GM12801 (cell line): Measurements from ENCODE around the gene ANKRD11.

Experiments used
- TF ChIP-seq, protein P1 (sequence below): IDR thresholded peaks from one replicate; pipeline ENCODE4 v1.5.1; 2011; ENCODE audit warnings: control low read depth; ENCODE audit not compliant: insufficient read length; ENCODE audit errors: extremely low read depth

ANKRD11 gene

DNA sequence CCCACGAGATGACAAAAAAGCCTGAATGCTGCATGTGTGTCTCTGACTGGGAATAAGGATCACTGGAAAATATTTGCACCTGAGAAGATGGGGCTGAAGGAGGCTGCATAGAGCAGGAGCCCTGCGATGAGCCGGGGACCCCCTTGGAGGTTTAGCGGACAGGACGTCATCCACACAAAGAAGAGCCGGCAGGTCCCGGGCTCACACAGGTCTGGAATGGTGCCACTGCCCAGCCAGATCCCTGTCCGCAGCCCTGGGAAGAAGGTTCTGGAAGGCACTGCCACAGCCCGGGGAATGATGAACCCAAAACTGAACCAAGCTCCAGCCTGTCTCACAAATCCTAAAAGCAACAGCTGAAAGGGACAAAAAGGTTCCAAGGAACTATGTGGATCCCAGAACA is 101.8 kb downstream of the ANKRD11 start:
- TF ChIP-seq, protein P1, sequence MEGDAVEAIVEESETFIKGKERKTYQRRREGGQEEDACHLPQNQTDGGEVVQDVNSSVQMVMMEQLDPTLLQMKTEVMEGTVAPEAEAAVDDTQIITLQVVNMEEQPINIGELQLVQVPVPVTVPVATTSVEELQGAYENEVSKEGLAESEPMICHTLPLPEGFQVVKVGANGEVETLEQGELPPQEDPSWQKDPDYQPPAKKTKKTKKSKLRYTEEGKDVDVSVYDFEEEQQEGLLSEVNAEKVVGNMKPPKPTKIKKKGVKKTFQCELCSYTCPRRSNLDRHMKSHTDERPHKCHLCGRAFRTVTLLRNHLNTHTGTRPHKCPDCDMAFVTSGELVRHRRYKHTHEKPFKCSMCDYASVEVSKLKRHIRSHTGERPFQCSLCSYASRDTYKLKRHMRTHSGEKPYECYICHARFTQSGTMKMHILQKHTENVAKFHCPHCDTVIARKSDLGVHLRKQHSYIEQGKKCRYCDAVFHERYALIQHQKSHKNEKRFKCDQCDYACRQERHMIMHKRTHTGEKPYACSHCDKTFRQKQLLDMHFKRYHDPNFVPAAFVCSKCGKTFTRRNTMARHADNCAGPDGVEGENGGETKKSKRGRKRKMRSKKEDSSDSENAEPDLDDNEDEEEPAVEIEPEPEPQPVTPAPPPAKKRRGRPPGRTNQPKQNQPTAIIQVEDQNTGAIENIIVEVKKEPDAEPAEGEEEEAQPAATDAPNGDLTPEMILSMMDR, result no peak

DNA sequence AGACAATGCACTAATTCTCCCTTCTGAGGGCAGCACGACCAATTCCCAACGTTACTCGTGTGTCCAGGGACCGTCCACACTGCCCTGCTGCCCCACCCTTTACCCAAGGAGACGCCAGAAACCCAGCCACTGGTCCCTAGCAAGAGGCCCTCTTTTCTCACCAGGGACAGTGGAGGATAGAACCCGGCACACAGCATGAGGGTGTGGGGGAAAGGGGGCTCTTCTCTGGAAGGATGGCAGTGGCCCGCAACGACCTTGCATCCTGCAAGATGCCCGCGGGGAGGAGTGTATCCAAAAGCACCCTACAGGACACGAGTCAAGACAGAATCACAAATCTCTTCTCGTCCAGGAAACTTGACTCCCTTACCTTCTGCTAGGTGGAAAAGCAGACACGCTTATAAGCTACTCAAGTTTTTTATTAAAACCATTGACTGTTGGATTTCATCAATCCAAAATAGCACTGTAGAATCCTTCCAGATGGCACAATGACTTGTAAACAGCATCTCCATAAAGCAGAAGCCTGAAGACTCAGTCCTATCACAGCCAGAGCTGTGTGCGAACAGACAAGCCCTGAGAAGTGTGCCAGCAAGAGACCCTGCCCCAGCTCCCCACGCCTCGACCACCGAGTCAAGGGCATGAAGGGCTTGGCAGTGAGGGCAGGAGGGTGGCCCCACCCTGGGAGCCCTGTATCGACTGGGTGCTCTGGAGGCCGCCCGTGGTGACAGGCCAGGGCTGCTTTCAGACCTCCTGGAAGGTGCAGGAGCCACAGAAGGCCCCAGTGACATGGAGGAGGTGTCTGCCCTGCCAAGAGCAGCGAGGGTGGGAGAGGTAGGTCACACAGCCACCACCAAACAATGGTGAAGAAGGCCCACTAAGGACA is 103.8 kb downstream of the ANKRD11 start:
- TF ChIP-seq, protein P1, result no peak

DNA sequence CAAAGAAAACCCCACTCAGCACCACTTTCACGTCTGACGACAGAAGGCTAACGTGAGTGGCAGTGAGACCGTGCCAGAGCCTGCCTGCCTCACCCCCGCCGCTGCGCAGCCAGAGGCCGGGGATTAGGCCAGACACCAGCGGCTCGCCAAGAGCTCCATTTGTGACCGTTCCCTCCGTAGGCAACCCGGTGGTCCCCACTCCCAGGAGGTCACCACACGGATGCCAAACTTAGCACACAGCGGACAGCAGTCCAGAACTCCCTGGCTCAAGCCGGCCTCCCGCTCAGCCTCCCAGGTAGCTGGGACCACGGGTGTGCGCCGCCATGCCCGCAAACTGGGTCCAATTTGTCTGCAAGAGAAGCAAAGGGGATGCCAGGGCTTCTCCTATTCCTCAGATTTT is 104.6 kb downstream of the ANKRD11 start:
- TF ChIP-seq, protein P1, result no peak

DNA sequence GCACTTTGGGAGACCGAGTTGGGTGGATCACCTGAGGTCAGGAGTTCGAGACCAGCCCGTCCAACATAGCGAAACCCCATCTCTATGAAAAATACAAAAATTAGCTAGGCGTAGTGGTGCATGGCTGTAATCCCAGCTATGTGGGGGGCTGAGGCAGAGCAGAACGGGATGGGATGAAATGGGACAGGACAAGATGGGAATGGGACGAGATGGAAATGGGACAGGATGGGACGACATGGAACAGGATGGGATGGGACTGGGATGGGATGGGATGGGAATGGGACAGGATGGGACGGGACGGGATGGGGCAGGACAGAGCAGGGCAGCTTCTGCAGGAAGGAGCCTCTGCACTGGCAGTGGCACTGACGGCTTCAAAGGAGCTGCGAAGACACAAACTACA is 106.1 kb downstream of the ANKRD11 start:
- TF ChIP-seq, protein P1, result no peak

DNA sequence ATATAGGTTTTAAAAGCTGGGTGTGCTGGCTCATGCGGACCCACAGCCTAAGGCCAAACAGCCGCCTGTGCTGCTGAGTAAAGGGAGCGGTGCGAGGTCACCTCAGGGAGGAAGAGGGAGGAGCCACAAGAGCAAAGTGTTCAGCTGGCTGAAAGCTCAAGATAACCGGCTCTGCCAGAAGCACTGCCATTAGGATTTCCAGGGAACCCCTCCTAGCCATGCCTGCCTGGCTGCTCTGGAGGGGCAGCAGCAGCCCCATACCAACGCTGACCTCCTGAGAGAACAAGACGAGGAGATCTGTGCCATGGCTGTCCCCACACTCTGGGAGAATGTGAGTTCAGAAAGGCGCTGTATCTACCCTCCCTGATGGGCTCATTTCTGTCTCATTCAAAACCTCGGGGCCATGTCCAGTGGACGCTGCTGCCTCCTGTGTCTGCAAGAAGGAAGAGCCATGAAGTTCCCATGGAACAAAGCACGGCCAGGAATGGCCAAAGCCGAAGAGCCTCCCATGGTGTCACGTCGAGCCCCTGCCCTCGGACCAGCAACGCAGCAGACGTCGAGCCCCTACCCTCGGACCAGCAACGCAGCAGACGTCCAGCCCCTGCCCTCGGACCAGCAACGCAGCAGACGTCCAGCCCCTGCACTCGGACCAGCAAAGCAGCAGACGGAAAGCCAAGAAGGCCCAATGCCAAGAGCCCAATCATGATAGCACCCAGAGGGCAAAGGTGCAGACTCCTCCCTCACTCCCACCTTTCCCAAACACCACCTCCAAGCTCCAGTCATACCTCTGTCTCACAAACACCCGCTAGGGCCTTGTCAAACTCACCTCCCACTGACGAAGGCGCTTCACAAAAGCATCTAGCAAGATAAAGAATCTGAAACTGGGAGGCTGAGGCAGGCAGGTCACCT is 107.0 kb downstream of the ANKRD11 start:
- TF ChIP-seq, protein P1, result no peak

DNA sequence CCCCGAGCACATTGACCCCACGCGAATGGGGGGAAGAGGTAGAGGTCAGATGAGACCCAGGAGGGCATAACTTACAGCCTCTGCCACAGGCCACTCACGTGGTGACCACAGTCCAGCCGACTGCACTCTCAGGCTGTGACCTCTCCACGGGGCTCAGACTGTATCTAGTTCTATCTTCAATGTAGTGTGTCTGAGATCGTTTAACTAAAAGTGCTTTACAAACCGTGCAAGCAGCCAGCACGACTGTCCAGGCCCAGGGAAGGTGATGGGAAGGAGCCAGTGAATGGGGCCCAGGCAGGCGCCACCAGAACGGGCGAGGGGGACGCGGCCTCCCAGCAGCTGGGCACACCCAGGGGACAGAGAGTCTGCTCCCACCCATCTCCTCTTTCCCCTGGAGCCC is 108.6 kb downstream of the ANKRD11 start:
- TF ChIP-seq, protein P1, result no peak

DNA sequence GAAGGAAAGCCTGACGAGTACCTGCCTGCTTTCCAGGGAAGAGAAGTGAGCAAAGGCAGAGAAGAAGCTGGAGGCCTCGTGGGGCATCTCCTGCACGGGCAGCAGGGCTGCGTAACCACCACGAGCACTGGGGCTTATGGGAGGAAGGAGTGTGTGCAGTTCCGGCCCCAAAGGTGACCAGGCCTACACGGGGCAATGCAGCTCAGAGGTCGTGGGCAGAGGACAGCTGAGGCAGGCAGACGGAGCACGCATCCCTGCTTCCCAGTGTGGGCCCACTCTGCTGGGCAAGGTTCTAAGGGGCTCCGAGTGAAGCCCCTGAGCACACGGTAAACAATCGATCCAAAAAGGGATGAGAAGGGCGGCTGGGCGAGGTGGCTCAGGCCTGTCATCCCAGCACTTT is 109.7 kb downstream of the ANKRD11 start:
- TF ChIP-seq, protein P1, result no peak
